ENCODE measurements around the gene CARD14. TPM values are rescaled to one million over a fixed set of nuclear protein-coding genes. Genes with fewer than 3 reads are reported as not detected.

The CARD14 gene
- total RNA-seq, 6 experiments from 2014 or later = 0.20 to 0.29 (median 0.22) TPM; not detected in 3

DNA sequence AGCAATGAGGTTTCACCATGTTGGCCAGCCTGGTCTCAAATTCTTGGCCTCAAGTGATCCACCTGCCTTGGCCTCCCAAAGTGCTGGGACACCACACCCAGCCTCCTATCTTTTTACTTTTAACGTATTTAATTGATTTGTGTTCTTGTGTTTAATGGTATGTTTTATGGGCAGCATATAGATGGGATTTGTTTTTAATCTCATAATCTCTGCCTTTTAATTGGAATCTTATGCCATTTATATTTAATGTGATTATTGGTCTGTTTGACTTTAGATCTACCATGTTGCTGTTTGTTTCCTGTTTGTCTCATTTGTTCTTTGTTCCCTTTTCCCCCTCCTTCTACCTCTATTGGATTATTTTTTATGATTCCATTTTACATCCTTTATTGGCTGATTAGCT is 62.6 kb downstream of the CARD14 start:
- Histone ChIP-seq H3K27me3 (no peaks in the 10 kb centered on the region), H3K27ac (no peak overlapping the region), H3K36me3 (peaks cover 0 to 3% (median 0%) of the 10 kb centered on the region in 4 donors), H3K4me3 (no peak overlapping the region), H3K9me3 (peaks cover 0 to 11% (median 3%) of the 10 kb centered on the region in 4 donors), H3K4me1 (no peaks in the 10 kb centered on the region)
- DNase-seq (no peak), ATAC-seq (no peak)
- intact Hi-C loops (cut with DNase I) = no loop called here
- TF ChIP-seq, protein P1, sequence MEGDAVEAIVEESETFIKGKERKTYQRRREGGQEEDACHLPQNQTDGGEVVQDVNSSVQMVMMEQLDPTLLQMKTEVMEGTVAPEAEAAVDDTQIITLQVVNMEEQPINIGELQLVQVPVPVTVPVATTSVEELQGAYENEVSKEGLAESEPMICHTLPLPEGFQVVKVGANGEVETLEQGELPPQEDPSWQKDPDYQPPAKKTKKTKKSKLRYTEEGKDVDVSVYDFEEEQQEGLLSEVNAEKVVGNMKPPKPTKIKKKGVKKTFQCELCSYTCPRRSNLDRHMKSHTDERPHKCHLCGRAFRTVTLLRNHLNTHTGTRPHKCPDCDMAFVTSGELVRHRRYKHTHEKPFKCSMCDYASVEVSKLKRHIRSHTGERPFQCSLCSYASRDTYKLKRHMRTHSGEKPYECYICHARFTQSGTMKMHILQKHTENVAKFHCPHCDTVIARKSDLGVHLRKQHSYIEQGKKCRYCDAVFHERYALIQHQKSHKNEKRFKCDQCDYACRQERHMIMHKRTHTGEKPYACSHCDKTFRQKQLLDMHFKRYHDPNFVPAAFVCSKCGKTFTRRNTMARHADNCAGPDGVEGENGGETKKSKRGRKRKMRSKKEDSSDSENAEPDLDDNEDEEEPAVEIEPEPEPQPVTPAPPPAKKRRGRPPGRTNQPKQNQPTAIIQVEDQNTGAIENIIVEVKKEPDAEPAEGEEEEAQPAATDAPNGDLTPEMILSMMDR (IDR thresholded peaks at IDR 0.05) = no peak
- no peak for TF ChIP-seq POLR2A (IDR thresholded peaks at IDR 0.05)
- WGBS (ENCODE audit: insufficient coverage, low coverage, low lambda C conversion rate, missing lambda C conversion rate) = 100% methylated on average over 1 of the region's 1 CpG

DNA sequence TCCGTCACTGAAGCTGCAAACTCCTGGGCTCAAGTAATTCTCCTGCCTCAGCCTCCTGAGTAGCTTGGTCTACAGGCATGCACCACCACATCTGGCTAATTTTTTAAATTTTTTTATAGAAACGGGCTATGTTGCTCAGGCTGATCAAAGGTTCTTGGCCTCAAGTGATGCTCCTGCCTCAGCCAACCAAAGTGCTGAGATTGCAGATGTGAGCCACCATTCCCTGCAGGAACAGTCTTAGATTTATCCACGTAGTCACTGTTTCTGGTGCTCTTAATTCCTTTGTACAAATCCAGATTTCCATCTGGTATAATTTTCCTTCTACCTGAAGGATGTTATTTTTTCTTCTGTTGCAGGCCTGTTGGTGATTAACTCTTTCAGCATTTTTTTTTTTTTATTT is 63.4 kb downstream of the CARD14 start:
- DNase-seq = no peak
- intact Hi-C loops (cut with DNase I) = no loop called here
- Histone ChIP-seq H3K9me3 (peaks cover 0 to 11% (median 3%) of the 10 kb centered on the region in 4 donors), H3K27me3 (no peaks in the 10 kb centered on the region), H3K36me3 (peaks cover 0 to 7% (median 0%) of the 10 kb centered on the region in 4 donors), H3K4me1 (no peaks in the 10 kb centered on the region), H3K4me3 (no peak overlapping the region), H3K27ac (no peak overlapping the region)
- ATAC-seq = no peak
- 86% methylated on average over 1 of the region's 3 CpGs for WGBS (ENCODE audit: insufficient coverage, low coverage, low lambda C conversion rate, missing lambda C conversion rate)
- TF ChIP-seq, protein P1 (IDR thresholded peaks at IDR 0.05) = no peak
- no peak for TF ChIP-seq POLR2A (IDR thresholded peaks at IDR 0.05)

- DNase-seq (no peak), ATAC-seq (no peak)
- Histone ChIP-seq H3K27ac (no peak overlapping the region), H3K4me1 (no peaks in the 10 kb centered on the region), H3K36me3 (peaks cover 0 to 10% (median 0%) of the 10 kb centered on the region in 4 donors), H3K4me3 (no peak overlapping the region), H3K9me3 (peaks cover 0 to 10% (median 3%) of the 10 kb centered on the region in 4 donors), H3K27me3 (no peaks in the 10 kb centered on the region)
- WGBS (ENCODE audit: insufficient coverage, low coverage, low lambda C conversion rate, missing lambda C conversion rate) = 93% methylated on average over 3 of the region's 17 CpGs
- intact Hi-C loops (cut with DNase I) = no loop called here
- TF ChIP-seq, protein P1 (IDR thresholded peaks at IDR 0.05) = no peak
- no peak for TF ChIP-seq POLR2A (IDR thresholded peaks at IDR 0.05)
These were observed 67.1 kb downstream of the CARD14 start for GRCh38 chr17:80236911-80237310.

- WGBS (ENCODE audit: insufficient coverage, low coverage, low lambda C conversion rate, missing lambda C conversion rate) = 100% methylated on average over 1 of the region's 10 CpGs
- TF ChIP-seq, protein P1 (IDR thresholded peaks at IDR 0.05) = no peak
- no peak for TF ChIP-seq POLR2A (IDR thresholded peaks at IDR 0.05)
These were observed 67.6 kb downstream of the CARD14 start for GRCh38 chr17:80237386-80237785.

More at GRCh38 chr17:80237386-80237785, 67.6 kb downstream of the CARD14 start:
- DNase-seq (no peak), ATAC-seq (no peak)
- Histone ChIP-seq H3K4me3 (no peak overlapping the region), H3K4me1 (no peaks in the 10 kb centered on the region), H3K36me3 (peaks cover 0 to 15% (median 0%) of the 10 kb centered on the region in 4 donors), H3K27ac (no peak overlapping the region), H3K27me3 (no peaks in the 10 kb centered on the region), H3K9me3 (peaks cover 0 to 5% (median 1%) of the 10 kb centered on the region in 4 donors)
- intact Hi-C loops (cut with DNase I) = no loop called here

Measured in right lobe of liver (tissue), 6 donors.